Measurements from ENCODE around the gene CXCL12. TPM values are rescaled to one million over a fixed set of nuclear protein-coding genes. Genes with fewer than 3 reads are reported as not detected.

CXCL12 gene
- total RNA-seq, 1 experiment from 2014 or later, result 0.47 TPM

- Histone ChIP-seq H3K9me3 (ENCODE audit: low read length) (no peaks in the 10 kb centered on the region), H2AFZ (ENCODE audit: low read length) (no peak overlapping the region), H3K27me3 (ENCODE audit: low read length) (peaks cover 71% of the 10 kb centered on the region), H3K4me2 (ENCODE audit: low read length) (no peak overlapping the region), H3K9me2 (replicated peaks; ENCODE audit: low read length) (no peaks in the 10 kb centered on the region), H3K4me1 (ENCODE audit: insufficient read depth, low read length) (no peaks in the 10 kb centered on the region), H3K36me3 (ENCODE audit: low read depth, low read length) (no peaks in the 10 kb centered on the region), H3K79me2 (ENCODE audit: low read length) (no peaks in the 10 kb centered on the region), H4K20me1 (ENCODE audit: low read length) (no peaks in the 10 kb centered on the region), H3K9ac (ENCODE audit: low read length) (no peak overlapping the region), H3K27ac (ENCODE audit: low read length) (no peak overlapping the region), H3K4me3 (ENCODE audit: low read length) (no peak overlapping the region), H3F3A (ENCODE audit: low read length, unreplicated experiment) (no peaks in the 10 kb centered on the region)
- ChIA-PET POLR2A (ENCODE audit: unreplicated experiment) (no interaction called here), CTCF (no interaction called here)
- no TSS peak for BruUV-seq (replicated peaks)
- intact Hi-C loops (cut with micrococcal nuclease), result loop anchor here (10.0 kb wide), 1 partner anchor 482 kb away; no protein-coding TSS in a partner anchor
- DNase-seq (no peak), ATAC-seq (no peak)
- no peak for TF ChIP-seq EZH2 (IDR thresholded peaks at IDR 0.05; ENCODE audit: low read length, unreplicated experiment)
- no peak for TF ChIP-seq EZH2phosphoT487 (IDR thresholded peaks at IDR 0.05; ENCODE audit: borderline replicate concordance, low read length)
- TF ChIP-seq, protein P1, sequence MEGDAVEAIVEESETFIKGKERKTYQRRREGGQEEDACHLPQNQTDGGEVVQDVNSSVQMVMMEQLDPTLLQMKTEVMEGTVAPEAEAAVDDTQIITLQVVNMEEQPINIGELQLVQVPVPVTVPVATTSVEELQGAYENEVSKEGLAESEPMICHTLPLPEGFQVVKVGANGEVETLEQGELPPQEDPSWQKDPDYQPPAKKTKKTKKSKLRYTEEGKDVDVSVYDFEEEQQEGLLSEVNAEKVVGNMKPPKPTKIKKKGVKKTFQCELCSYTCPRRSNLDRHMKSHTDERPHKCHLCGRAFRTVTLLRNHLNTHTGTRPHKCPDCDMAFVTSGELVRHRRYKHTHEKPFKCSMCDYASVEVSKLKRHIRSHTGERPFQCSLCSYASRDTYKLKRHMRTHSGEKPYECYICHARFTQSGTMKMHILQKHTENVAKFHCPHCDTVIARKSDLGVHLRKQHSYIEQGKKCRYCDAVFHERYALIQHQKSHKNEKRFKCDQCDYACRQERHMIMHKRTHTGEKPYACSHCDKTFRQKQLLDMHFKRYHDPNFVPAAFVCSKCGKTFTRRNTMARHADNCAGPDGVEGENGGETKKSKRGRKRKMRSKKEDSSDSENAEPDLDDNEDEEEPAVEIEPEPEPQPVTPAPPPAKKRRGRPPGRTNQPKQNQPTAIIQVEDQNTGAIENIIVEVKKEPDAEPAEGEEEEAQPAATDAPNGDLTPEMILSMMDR (conservative IDR thresholded peaks at IDR 0.05; ENCODE audit: low read depth, low read length), result no peak
These were observed 1.7 kb downstream of the CXCL12 start for GRCh38 chr10:44382981-44383748.

GRCh38 chr10:44382131-44382858 is 2.6 kb downstream of the CXCL12 start:
- Histone ChIP-seq H3K9me3 (ENCODE audit: low read length) (no peaks in the 10 kb centered on the region), H2AFZ (ENCODE audit: low read length) (no peak overlapping the region), H4K20me1 (ENCODE audit: low read length) (no peaks in the 10 kb centered on the region), H3K79me2 (ENCODE audit: low read length) (no peaks in the 10 kb centered on the region), H3K9me2 (replicated peaks; ENCODE audit: low read length) (no peaks in the 10 kb centered on the region), H3K4me1 (ENCODE audit: insufficient read depth, low read length) (no peaks in the 10 kb centered on the region), H3K4me2 (ENCODE audit: low read length) (no peak overlapping the region), H3K36me3 (ENCODE audit: low read depth, low read length) (no peaks in the 10 kb centered on the region), H3K27me3 (ENCODE audit: low read length) (peaks cover 79% of the 10 kb centered on the region), H3K4me3 (ENCODE audit: low read length) (no peak overlapping the region), H3K27ac (ENCODE audit: low read length) (no peak overlapping the region), H3F3A (ENCODE audit: low read length, unreplicated experiment) (no peaks in the 10 kb centered on the region), H3K9ac (ENCODE audit: low read length) (no peak overlapping the region)
- ATAC-seq (no peak), DNase-seq (no peak)
- ChIA-PET CTCF (no interaction called here), POLR2A (ENCODE audit: unreplicated experiment) (no interaction called here)
- intact Hi-C loops (cut with micrococcal nuclease), result loop anchor here (10.0 kb wide), 1 partner anchor 483 kb away; no protein-coding TSS in a partner anchor
- BruUV-seq (replicated peaks), result no TSS peak
- TF ChIP-seq EZH2 (IDR thresholded peaks at IDR 0.05; ENCODE audit: low read length, unreplicated experiment), result no peak
- no peak for TF ChIP-seq EZH2phosphoT487 (IDR thresholded peaks at IDR 0.05; ENCODE audit: borderline replicate concordance, low read length)
- TF ChIP-seq, protein P1 (conservative IDR thresholded peaks at IDR 0.05; ENCODE audit: low read depth, low read length), result no peak
